Stimulated activated CD8-positive, alpha-beta memory T cell treated with anti-CD3 and anti-CD28 coated beads, Interleukin-15, amount 100 ng/mL, for 1 hour (primary cell): ENCODE results near the gene ARPC4.
"Not testable (repeated sequence)": the region's sequence is repeated elsewhere in the genome, so short reads cannot be mapped to it uniquely, and the experiment has no call there.

ENCODE experiments used
- DNase-seq: peaks from one replicate; pipeline ENCODE4 v3.0.0-alpha.2; 2020; ENCODE audit warnings: low read depth

The ARPC4 gene

DNA sequence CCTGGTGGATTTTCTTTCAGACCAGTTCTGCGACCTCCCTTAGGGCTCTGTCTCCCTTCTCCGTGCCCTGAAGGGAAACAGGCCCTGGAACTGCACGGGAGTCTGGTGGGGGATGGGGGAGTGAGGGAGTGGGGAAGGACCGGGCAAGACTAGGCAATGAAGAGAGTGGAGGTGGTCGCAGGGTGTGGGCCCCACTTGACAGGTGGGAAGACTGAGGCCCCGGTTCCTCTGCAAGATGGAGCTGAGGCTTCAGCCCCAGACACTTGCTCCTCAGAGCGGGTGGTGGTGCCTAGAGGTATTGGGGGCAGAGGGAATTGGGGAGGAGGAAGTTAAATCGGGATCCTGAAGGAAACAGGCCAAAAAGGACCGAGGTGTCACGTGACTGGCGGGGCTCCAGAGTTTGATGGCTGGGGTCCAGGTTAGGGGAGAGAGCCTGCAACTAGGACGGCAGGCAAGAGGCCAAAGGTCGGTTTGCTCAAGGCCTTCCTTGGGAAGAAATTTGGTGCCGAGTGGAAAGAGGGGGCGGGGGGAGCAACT is 22.5 kb upstream of the ARPC4 start:
- no peak for DNase-seq

DNA sequence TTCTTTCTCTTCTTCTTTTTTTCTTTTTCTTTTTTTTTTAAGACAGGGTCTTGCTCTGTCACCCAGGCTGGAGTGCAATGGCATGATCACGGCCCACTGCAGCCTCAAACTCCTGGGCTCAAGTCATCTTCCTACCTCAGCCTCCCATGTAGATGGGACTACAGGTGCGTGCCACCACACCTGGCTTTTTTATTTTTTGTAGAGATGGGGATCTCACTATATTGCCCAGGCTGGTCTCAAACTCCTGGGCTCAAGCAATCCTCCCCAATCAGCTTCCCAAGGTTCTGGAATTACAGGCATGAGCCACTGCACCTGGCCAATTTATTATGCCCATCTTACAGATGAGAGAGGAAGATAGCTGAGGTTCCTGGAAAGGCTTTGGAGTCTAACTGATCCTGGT is 21.9 kb upstream of the ARPC4 start:
- DNase-seq, result not testable (repeated sequence)

DNA sequence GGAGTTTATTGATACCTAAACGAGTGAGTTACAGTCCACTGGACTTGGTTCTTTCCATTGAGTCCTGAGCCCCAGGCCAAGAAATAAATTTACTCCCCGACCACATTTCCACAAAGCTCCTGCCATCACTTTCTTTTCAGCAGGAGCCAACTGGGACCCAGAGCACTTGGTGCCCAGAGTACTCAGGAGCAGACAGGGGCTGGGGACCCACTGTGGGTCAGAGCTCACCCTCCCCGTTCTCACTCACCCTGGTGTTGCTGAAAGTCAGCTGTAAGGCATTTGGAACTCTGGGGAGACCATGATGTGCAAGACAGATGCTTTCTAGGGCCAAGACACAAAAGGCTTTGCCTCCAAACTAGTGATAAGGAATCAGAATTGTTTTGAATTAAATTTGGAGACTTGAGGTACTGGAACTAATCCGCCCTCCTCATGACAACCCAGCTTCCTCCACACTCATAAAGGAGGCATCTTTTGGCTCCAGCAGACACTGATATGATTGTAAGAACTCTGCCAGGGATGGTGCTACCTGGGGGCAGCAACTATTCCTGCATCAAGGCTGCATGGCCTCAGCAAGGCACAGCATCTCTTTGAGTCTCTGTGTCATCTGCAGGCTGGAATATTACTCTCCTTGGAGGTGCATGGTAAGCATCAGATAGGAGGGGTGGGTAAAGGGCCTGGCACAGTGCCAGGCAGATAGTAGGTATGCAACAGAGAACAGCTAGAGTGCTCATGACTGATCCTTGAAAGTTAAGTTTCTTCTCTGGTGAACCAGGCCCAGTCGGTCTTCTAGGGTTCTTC is 15.8 kb upstream of the ARPC4 start:
- DNase-seq, result no peak

DNA sequence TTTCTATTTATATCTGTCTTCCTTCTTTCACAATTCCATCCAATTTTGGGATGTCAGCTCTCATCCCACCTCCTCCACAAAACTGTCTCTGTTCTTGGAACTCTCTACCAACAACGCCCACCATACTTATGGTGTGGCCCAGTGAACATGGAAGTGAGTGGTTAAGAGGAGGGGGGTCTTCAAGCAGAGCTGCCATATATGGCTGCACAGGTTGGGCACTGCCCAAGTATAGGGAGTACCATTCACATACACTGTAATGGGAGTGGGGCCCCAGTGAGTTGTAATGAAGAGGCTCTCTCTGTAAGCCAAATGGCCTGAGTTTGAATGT is 15.2 kb upstream of the ARPC4 start:
- DNase-seq, result no peak

DNA sequence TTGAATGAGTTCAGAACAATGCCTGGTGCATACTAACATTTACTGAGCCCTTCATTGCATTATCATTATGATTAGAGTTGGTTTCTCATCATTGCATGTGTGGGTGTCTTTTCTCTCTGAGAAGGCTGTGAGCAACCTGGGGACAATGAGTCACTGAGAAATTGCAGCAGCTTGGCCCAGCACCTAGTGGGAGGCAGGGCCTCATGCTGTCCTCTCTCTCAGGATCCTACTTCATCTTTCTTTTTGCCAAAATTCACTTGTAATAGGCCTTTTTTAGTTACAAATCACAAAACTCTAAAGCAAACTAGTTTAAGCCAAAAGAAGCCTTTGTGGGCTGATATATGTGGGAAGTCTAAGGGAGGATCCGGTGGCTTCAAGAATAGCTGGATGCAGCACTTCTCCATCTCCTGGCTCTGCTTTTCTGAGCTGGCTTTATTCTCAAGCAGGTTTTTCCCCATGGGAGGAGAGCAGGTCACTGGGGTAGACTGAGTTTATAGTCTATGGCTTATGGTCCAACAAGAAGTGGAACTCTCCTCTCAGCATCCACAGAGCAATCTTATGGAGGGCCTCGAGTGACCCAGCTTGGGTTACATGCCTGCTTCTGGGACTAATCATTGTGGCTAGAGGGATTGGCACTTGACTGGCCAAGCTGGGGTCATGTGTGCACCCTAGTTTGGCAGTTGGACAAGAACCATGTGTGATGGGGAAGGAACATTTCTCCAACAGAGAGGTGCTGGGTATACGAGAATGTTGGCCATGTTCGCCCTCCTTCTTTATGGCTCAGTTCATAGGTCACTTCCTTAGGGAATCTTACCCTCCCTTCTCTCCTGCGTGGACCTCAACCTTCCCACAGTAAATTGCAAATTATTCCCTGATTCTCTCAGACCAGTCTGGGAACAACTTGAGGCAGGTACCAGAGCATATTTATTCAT is 14.5 kb upstream of the ARPC4 start:
- no peak for DNase-seq

DNA sequence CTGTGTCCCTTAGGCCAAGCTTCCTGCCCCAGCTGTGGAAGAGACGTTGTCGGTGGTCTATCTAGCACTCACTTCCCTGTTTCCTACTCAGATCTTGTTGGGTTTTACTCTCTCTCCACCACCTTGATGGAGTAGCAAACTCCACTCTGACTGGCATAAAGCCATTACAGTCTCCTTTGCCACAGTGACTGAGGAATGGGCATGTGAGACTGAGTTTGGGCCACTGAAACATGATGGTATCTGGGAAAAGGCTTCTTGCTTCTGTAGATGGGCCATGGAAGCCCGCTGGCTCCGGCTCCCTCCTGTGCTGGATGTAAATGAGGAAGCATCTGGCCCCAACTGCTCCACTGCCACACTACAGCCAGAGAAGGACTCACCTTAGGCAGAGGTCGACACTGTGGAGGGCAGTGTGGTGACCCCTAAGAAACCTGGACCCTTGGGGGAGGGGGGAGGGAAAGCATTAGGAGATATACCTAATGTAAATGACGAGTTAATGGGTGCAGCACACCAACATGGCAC is 13.7 kb upstream of the ARPC4 start:
- DNase-seq, result no peak

DNA sequence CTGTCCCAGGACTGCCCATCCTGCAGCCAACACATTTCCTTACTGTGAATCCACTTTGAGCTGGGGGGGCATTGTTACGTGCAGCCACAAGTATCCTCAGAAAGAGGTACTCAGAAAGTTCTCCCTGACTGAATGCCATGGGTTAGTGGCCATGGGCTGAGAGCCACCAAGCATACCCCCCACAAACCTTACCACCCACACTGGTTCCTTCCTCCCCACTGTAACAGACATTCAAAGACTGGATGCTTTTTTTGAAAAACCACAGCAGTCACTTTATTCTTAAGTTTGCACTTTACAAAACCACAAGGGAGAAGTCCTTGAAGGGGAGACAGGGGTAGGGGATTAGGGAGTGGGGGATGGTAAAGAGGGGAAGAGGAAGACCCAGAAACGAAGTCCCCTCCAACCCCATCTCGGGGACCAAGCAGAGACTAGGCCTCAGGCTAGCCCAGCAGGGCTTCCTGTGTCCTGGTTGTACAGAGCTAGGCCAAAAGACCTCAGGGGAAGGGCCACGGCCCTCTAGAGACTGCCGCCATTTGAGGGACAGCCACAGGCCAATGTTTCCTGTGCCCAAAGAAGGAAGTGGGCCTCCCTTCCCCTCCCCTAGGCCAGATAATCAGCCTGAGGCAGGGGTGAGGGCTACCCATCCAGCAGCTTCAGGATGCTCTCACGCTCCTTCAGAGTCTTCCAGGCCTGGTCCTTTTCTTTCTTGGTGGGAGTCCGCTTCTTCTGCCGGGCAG is 13.0 kb upstream of the ARPC4 start:
- no peak for DNase-seq

DNA sequence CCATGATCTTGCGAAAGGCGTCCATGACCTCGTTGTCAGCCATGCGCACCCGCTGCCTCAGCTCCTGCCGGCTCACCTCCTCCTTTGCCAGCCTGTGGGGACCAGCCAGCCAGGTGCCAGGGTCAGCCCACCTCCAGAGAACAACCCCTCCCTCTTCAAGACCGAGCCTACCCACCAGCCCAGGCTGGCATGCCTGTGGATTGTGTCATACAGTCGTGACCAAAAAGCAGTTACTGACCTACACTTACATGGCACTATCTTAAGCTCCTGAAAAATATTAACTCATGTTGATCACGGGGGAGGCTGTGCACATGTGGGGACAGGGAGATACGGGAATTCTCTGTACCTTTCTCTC is 12.4 kb upstream of the ARPC4 start:
- no peak for DNase-seq

DNA sequence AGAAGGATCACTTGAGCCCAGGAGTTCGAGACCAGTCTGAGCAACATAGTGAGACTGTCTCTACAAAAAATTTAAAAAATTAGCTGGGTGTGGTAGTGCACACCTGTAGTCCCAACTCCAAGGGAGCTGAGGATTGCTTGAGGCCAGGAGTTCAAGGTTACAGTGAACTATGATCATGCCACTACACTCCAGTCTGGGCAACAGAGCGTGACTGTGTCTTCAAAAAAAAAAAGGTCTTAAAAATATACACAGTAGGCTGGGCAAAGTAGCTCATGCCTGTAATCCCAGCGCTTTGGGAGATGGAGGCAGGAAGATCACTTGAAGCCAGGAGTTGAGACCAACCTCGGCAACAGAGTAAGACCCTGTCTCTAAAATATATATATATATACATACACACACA is 12.0 kb upstream of the ARPC4 start:
- DNase-seq, result no peak

DNA sequence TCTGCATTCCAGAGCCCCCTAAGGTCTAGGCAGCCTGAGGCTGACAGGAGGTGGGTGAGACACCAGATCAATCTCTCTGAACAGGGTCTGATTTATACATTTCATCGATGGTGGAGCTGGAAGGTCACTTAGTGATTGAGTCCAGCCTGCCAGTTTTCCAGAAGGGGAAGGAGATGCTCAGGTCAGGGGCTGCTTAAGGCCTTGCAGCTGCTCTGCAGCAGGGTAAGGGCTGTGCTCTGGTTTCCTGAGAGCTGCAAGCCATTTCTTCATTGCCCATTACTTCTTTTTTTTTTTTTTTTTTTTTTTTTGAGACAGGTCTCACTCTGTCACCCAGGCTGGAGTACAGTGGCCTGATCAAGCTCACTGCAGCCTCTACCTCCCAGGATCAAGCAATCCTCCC is 11.3 kb upstream of the ARPC4 start:
- no peak for DNase-seq

DNA sequence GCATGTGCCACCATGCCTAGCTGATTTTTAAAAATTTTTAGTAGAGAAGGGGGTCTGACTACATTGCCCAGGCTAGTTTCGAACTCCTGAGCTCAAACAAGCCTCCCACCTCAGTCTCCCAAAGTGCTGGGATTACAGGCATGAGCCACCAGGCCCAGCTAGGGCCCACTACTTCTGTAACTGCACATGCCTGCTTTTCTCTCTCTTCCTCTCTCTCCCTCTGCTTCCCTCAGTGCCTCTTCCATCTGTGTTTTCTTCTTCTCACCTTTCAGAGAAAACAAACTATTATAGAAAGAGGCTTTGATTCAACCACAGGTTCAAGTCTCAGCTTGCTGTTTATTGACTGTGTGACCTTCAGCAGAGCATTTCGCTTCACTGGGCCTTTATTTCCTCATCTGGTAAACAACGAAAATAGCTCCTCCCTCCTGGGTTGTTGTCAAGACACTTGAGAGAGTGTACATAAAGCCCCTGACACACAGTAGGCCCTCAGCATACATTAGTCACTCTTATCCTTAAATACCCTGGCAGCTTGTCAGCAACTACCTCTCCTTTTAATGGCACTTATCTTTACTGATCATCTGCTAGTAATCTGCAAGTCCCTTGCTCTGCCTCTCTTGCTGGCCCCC is 10.8 kb upstream of the ARPC4 start:
- no peak for DNase-seq

DNA sequence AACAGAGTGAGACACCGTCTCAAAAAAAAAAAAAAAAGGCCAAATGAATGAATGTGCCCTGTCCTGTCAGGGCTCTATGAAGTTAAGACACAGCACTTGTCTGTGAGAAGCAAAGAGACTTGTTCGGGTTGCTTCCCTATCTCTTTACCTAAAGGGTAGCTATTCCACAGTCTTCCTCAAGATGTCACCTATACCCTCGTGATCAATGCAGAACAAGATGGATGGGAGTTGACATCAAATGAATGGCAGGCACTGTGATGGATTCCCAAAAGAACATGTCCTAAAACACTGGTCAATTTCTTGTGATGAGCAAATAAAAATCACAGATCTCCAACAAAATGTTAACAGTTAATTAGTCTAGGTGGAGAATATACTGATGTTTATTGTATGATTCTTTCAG is 10.1 kb upstream of the ARPC4 start:
- DNase-seq, result no peak

DNA sequence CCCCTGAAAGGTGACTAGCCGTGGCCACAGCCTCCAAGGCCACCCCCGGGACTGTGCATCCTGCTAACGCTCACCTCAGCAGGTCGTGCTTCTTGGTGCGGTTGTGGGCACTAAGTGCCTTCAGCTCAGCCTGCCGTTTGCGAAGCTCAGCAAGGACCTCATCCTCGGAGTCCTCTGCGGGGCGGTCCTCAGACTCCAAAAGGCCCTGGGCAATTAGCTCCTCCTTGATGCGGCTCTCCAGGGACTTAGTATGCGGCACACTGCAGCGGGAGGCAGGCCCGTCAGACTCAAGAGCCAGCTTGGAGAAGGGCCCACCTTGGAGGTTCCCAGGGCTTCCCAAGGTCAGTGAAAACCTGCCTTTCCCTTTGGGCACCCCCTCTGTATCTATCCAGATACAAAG is 8.9 kb upstream of the ARPC4 start:
- no peak for DNase-seq

DNA sequence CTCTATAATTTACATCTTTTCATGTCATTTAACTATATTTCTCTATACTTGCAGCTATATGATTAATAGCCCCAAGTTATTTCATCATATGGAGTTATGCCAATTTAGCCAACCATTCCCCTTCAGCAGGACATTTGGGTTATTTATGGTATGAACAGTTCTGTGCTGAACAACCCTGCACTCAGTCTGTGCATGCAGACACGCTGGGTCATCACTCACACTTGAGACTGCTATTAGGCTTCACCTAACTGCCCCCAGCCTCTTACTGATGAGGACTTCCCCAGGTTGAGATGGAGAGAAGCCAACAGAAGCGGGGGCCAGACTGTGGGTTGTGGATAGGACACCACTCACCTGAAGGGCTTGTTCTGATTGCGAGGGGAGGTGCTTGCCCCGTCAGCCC is 7.9 kb upstream of the ARPC4 start:
- DNase-seq, result no peak

DNA sequence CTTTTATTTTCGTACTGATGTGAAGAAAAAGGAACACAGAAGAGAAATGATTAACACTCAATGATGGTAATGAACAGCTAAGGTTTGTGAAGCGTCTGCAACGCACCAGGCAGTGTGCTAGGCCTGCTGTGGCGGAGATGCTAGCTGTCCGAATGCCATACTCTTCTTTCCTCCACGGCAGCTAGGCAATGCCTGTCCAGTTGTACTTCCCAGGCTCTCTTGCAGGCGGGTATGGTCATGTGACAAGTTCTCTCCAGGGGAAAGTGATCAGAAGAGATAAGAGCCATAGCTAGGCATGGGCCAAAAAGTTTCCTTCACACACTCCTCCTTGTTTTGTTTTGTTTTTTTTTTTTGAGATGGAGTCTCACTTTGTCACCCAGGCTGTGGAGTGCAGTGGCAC is 7.3 kb upstream of the ARPC4 start:
- no peak for DNase-seq

DNA sequence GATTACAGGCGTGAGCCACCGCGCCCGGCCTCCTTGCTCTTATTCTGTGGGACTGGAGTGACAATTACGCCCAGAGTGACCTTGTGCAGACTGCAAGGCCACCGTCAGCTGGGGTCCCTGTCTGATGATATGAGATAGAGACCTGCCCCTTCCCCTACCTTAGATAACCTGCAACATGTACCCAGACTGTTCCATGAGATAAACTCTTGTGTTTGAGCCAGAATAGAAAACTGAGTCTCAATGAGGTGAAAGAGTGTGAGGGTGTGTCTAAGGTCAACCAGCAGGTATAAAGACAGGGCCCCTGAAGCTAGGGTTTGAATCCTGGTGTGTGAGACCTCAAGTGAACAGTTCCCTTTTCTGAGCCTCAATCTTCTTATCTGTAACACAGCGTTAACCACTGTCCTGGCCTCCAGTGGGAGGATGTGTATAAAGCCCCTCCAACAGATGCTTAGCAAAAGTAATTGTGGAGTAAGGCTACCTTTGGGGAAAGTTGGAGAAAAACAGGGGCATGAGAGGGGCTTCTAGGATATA is 6.6 kb upstream of the ARPC4 start:
- no peak for DNase-seq

DNA sequence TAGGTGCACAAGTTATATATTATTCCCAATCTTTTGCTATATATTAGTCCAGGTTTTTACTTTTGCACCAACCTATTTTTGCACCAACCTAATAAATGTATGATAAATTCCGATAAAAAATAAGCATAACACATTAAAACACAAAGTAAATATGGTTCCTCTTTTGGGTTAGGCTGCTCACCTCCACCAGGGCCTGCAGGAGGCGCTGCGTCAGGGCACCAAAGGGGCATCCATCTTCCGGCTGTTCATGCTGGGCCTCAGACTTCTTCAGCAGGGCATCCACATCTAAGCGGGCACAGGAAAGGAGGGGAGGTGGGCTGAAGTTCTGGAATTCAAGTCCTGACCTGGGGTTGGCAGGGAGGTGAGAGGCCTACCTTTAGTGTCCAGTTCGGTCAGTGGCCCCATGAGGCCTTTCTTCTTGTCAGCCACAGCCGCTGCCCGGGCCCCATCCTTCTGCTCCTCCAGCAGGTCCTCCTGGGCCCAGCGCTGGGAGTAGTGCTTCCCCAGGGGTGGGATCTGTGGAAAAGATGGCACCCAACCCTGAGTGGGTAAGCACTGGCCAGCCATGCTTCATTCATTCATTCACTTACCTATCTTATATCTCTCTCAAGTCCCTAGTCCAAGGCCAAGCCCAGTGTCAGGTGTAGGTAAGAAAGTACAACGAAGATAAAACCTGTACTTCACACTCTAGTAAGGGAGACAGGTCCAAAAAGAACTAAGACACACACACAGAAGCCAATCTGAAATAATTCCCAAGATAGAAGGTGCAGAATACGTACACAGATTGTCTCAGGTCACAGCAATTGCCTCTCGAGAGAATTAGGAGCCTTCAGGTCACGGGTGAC is 5.8 kb upstream of the ARPC4 start:
- DNase-seq, result no peak

DNA sequence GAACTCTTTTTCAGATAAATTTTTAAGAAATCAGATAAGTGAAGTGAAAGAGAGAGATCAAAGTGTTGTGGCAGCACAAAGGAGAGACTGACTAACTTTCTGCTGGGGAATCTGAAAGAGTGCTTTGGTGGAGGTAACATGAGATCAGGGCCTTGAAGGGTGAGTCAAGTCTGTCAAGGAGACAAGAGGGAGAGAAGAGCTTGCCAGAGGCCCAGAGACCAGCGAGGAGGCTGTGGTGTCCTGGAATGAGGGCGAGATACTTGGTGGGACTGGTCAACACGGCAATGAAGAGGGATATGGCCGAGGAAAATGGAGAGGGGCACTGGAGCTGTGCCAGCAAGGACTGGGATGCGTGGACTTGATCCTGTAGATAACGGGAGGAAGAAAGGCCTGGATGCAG is 5.2 kb upstream of the ARPC4 start:
- DNase-seq, result no peak

DNA sequence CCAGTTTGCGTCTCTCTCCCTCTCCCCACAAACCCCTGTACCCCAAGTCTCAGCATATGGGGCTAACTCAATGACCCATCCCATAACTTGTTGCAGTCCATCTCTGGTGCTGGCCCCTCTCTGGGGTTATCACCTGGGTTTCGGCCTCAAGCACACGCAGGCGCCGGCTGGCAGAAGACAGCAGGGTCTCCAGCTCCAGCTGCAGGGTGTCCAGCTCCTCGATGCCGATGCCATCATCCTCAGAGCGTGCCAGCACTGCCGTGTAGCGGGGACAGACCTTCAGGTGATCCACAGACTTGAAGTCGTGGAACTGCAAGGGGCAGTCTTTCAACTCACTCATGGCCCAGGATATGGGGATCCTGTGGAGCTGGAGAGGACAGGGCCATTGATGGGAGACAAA is 1.8 kb upstream of the ARPC4 start:
- DNase-seq, result no peak

DNA sequence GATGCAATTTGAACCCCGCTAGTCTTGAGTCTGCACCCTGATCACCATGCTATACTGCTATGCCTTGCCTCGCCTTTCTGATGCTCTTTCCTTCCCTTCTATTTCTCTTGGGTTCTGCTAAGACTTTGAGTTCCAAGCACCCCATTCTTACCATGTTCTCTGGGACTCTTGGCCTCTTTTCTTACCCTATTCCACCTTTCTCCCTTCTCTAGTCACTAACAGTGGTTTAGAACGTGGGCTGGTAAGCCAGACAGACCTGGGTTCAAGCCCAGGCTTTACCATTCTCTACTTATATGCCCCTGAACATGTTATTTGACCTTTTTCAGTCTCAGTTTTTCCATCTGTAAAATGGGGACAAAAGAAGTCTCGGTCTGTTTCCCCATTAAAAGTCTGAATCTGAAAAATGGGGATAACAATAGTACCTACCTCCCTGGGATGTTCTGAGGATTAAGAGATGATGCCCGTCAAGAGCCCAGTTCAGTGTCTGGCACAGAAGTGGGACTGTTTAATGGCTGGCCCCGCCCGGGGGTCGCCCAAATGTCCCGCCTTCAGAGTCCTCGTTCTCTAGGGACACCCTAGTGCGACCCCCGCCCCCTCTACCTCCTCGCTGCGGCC is 985 bp upstream of the ARPC4 start:
- no peak for DNase-seq
